GM18951 (cell line): ENCODE results near the gene SYT8.
"Not testable (repeated sequence)": the region's sequence is repeated elsewhere in the genome, so short reads cannot be mapped to it uniquely, and the experiment has no call there.

Experiments used
- POLR2A ChIP-seq: IDR thresholded peaks from 4 replicates; pipeline ENCODE4 v1.6.1; 2011; ENCODE audit warnings: mild to moderate bottlenecking; ENCODE audit not compliant: insufficient read length, insufficient read depth; ENCODE audit errors: extremely low read depth
- in situ Hi-C: fragments of 300-500 bp; cut with MboI; formaldehyde crosslinking; loops from one replicate; pipeline ENCODE4 v1.12.0; 2022; ENCODE audit warnings: low sequenced_read_pairs, mixed read lengths, inconsistent platforms; ENCODE audit not compliant: unreplicated experiment

The SYT8 gene

DNA sequence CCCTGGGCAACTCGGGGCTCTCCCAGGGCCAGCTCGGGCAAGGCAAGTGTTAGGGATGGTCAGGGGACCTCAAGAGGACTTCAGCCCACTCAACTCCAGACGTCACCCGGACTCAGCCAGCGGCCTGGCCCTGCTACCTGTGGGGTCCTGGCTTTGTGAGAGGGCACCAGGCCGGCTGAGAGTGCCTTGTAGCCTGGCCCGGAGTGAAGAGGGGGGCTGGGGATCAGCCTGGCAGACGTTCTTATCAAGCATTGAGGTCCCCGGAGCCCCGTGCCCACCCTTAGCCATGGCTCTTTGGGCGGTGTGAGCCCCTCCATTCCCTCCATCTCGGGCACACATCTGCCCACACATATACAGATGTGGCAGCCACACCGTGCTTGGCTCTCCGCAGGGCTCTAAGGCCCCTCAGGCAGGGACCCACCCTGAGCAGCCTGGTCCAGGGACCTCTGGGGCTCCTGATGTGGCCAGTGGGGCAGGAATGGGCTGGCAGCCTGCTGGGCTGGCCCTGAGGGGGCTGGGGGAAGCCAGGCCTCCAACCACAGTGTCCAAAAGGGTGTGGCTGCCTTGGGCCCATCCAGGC, 33.4 kb downstream of the SYT8 start:
- in situ Hi-C loops: no loop called here
- TF ChIP-seq POLR2A: peak; percentile 13

DNA sequence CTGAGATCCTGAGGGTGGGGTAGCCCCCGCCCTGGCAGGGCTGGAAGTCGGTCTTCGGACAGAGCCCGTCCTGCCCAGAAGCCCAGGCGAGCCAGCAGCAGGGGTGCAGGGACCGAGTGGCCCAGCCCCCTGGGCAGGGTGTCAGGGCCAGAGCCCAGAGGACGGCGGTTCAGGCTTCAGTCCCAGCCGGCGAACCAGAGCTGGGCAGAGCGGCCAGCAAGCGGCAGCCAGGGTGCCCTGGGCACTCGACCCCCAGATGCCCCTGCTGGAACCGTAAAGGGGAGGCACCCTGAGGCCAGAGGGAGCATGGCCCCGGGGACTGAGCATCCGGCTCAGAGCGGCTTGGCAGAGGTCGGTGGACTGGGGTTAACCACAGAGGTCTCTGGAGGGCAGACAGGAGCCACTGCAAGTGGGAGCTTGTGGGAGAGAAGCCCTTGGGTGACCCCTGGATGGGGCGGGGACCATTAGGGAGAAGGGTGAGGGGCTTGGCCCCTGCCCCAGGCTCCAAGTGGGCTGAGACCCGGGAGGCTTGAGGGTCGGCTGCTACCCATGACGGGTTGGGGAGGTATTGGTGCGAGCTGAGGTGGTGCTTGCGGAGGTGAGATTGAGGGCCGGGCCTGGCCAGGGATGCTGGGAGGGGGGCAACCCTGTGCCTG, 34.0 kb downstream of the SYT8 start:
- in situ Hi-C loops: no loop called here
- peak; percentile 10 for TF ChIP-seq POLR2A

DNA sequence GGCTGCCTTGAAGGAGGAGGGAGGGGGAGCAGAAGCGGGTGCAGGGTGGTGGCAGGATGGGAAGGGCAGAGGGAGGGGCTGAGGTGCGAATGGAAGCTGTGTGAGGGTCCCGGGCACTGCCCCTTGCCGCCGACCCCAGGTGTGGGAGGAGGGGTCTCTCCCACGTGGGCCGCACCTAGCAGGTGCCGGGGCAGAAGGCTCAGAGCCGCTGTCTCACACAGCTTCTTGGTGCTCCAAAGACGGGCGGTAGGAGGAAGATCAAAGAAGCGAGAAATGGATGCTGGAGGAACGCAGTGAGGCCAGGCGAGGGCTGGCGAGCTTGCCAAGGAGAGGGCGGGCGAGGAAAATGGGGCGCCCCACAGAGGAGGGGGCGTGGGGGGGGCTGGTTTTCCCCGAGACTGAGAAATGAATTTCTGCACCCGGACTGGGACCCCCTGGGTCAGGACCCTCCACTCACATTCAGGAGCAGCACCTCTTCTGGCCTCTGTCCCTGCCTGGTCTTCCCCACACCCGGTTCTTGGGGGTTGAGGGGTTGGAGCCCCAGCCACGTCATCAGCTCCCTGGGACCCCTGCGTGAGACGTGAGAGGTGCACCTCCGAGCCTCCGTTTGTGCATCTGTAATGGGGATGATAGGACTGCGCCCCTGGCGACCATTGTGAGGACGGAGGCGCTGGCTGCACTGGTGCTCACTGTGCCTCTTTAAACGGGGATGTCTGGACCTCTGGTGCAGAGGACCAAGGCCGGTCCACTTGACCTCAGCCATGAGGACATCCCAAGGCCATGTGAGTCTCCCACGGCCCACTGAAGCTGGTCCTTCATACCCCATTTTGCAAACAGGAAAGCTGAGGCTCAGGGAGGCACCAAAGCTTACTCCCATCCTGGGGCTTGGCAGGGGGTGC, 34.9 kb downstream of the SYT8 start:
- no peak for TF ChIP-seq POLR2A
- in situ Hi-C loops: no loop called here

DNA sequence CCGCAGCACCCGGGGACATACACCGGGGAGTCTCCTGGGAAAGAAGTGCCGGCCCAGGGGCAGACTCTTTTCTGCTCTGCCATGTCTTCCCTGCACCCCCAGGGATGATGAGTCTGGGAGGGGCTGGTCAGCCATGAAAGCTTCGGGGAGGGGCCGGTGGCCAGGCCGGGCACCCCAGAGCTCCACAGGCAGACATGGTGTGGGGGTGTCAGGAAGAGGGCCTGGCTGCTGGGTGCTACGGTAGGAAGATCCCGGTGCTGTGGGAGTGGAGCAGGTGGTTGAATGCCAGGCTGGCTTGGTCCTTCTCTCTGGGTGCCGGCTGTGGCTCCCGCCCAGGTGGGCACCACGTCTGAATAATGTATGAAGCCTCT, 35.5 kb downstream of the SYT8 start:
- in situ Hi-C loops: no loop called here
- no peak for TF ChIP-seq POLR2A

DNA sequence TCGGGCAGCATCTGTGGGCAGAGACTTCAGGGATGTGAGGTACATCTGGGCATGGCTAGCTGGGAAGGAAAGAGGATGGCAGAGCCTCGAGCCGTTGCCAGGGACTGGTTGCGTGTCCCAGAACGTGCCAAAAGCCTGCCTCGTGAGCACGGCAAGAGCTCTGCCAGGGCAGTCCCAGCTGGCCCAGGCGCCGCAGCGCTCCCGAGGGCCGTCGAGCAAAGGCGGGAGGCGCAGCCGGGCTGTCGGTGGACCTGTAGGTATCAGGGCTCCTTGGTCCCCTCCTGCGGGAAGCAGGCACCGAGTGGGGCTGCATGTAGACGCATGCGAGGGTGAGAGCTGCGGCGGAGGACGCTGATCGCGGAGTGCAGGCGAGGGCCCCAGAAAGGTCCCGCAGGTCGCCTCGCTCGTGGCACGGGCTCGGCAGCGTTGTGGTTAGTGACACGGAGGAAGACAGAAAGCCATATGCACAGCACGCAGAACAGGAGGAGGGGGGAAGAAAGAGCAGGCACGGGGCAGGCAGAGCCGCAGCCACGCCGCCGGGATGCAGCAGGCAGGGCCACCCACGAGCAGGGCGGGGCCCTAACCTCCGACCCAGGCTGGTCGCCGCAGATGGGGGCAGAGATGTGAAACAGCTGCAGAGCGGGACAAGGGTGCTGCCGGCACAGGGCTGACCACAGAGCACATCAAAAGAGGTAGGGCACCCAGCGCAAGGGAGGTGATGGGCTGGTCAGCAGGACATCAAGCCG, 36.1 kb downstream of the SYT8 start:
- TF ChIP-seq POLR2A: no peak
- in situ Hi-C loops: no loop called here

DNA sequence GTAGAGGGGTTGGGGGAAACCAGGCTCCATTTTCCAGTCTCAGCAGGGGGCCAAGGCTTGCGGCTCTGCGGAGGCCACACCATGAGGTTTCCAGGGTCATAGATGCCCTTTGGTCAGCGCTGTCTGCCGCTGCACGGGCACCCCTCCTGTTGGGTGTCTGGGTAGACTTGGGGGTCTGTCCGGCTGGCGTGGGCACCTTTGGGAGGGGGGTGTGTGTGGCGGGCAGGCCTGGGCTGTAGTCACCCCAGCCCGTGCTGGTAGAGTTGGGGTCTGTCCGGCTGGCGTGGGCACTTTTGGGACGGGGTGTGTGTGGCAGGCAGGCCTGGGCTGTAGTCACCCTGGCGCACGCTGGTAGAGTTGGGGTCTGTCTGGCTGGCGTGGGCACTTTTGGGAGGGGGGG, 36.7 kb downstream of the SYT8 start:
- in situ Hi-C loops: no loop called here
- TF ChIP-seq POLR2A: no peak

DNA sequence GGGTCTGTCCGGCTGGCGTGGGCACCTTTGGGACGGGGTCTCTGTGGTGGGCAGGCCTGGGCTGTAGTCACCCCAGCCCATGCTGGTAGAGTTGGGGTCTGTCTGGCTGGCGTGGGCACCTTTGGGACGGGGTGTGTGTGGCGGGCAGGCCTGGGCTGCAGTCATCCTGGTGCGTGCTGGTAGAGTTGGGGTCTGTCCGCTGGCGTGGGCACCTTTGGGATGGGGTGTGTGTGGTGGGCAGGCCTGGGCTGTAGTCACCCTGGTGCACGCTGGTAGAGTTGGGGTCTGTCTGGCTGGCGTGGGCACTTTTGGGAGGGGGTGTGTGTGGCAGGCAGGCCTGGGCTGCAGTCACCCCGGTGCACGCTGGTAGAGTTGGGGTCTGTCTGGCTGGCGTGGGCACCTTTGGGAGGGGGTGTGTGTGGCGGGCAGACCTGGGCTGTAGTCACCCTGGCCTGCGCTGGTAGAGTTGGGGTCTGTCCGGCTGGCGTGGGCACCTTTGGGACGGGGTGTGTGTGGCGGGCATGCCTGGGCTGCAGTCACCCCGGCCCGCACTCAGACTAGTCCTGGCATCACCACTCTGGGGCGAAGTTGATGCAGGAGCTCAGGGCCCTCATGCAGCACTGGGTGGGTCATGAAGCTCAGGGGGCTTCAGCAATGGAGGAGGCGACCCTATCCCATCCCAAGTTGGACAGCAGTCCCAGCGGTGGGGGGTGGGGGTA, 37.6 kb downstream of the SYT8 start:
- in situ Hi-C loops: no loop called here
- no peak for TF ChIP-seq POLR2A

DNA sequence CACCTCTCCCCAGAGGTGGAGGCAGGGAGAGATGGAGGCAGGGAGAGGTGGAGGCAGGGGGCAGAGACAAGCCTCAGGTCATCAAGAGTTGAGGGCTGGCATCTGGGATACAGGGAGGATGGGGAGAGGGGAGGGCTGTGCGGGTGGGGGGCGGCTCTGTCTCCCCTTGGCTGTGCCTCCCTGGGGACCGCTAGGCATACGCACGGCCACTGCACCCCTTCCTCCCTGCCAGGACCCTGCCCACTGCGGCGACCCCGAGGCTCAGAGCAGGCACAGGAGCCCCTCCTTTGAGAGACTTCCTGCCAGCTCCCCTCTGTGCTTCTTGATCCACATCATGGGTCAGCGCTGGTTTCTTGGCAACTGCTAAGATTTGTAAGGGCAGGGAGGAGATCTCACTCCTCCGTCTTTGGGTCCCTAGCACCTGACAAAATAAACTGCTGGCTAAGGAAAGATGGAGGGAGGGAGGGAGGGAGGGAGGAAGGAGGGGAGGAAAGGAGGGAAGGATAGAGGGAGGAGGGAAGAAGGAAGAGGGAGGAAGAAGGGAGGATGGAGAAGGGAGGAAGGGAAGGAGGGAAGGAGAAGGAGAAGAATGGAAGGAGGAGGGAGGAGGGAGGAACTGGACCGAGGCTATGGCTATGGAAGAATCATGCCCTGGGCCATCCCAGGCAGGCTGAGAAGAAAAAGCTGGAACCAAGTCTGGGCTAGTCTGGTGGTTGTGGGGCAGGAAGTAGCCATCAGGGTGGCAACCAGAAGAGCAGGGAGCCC, 38.4 kb downstream of the SYT8 start:
- in situ Hi-C loops: no loop called here
- no peak for TF ChIP-seq POLR2A

DNA sequence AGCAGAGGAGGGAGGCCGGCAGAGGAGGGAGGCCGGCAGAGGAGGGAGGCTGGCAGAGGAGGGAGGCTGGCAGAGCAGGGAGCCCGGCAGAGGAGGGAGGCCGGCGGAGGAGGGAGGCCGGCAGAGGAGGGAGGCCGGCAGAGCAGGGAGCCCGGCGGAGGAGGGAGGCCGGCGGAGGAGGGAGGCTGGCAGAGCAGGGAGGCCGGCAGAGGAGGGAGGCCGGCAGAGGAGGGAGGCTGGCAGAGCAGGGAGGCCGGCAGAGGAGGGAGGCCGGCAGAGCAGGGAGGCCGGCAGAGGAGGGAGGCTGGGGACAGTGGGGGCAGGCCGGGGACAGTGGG, 39.0 kb downstream of the SYT8 start:
- in situ Hi-C loops: not testable (repeated sequence)

DNA sequence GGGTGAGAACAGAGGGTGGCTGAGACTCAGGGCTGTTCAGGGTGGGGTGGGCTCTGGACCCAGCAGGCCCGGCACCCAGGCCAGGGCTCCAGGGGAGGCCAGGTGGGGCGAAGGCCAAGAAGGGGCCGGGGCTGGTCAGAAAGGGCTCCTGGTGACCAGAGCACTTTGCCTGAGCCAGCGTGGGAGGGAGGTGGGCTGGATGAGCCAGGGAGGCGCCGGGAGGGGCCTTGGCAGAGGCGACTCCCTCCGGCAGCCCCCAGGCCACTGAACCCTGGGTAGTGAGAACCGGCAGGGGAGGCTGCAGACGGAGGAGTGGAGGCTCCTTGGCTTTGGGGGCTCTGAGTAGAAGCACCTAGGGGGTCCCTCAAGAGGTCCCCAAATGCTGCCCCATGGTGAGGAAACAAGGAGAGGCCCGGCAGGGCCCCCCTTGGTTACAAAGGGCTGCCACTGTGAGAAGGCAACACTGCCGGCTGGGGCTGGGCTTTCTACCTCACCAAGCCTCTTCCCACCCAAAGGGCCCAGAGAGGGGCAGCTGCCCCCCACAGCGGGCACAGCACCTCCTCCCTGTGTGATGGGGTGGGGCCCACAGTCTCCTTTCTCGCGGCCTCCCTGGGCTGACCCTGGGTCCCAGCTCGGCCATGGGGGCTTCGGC, 39.8 kb downstream of the SYT8 start:
- in situ Hi-C loops: not testable (repeated sequence)

DNA sequence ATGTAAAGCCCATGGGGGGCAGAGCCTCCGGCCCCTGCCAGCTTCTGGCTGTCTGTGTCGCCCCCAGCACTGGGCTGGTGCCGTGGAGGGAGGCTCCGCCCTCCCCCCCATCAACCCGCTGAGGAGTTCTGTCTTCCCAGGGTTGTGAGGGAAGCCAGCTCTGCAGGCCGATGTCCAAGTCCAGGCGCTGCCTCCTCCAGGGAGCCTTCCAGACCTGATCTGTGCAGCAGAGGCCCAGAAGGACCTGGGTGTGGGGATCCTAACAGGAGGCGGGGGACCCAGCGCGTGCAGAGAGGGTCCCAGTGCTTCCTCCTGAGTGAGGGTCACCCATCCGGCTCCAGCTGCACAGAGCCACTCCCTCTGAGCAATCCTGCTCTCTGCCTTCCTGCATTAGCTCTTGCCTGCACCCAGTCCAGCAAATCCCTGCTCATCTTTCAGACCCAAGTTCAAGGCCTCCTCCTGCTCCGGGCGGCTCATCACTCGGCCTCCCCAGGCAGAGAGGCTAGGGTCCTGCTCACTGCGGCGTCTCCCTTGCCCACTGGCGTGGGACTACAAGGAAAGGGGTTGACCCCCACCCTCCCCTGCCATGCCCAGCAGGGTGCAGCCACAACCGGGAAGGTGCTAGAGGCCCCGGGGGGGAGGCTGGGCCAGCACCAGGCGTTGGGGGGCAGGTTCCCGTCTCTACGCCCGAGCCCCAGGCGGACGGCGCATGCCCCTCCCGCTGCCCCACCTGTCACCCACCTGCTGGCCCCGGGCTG, 40.5 kb downstream of the SYT8 start:
- TF ChIP-seq POLR2A: no peak
- in situ Hi-C loops: no loop called here

DNA sequence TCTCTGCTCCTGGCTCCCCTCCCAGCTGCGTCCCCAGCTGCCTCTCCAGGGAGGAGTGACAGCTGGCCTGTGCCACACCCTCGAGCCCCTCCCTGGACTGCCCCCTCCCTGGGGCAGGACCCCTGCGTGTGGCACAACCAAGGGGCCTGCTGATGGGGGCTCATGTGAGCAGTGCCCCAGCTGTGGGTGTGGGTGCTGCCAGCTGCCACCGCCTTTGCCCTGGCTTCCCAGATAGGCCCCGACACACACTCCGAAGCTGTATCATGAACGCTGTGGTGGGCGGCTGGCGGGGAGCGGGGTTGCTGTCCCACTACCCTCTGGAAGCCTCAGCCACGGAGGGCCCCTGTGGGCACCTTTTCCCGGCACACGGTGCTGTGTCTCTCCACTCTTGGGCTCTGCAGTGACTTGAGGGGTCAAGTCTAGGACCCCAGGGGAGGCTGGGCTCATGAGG, 41.1 kb downstream of the SYT8 start:
- in situ Hi-C loops: not testable (repeated sequence)
